GM12865 (cell line): ENCODE measurements around the gene EGFL8.

ENCODE experiments used
- DNase-seq: peaks from one replicate; pipeline ENCODE4 v3.0.0; 2010; ENCODE audit warnings: low read depth
- H3K4me3 ChIP-seq: 2 replicates; pipeline ENCODE4 v1.5.1; 2011; ENCODE audit warnings: mild to moderate bottlenecking, low read depth, low read length, control low read depth
- CTCF ChIP-seq: IDR thresholded peaks from 2 replicates; pipeline ENCODE4 v1.5.1; 2011; ENCODE audit warnings: low read length, control low read depth, low read depth, inconsistent platforms; ENCODE audit not compliant: insufficient read depth; ENCODE audit errors: missing control alignments

EGFL8 gene

GRCh38 chr6:32149932-32150870 lies 14.2 kb upstream of the EGFL8 start:
- no peak for DNase-seq
- no peak overlapping the region for H3K4me3 ChIP-seq
- TF ChIP-seq CTCF: no peak

GRCh38 chr6:32151181-32151862 lies 13.1 kb upstream of the EGFL8 start:
- DNase-seq: no peak
- TF ChIP-seq CTCF: no peak
- H3K4me3 ChIP-seq: no peak overlapping the region

GRCh38 chr6:32151863-32152768 lies 12.3 kb upstream of the EGFL8 start, which contains the start of gene PRRT1:
PRRT1 (minus strand) TSS chr6:32151939; CDS start chr6:32151827, 112 bp downstream.
- no peak for TF ChIP-seq CTCF
- no peak within 1 kb of the TSS for H3K4me3 ChIP-seq
- no peak for DNase-seq

GRCh38 chr6:32152769-32153563 lies 11.4 kb upstream of the EGFL8 start:
- no peak for DNase-seq
- no peak overlapping the region for H3K4me3 ChIP-seq
- TF ChIP-seq CTCF: no peak

- peak within 1 kb of the TSS; percentile 83 for H3K4me3 ChIP-seq
- peak; percentile 84 for DNase-seq
- TF ChIP-seq CTCF: no peak
Observed at GRCh38 chr6:32153564-32154513, 10.6 kb upstream of the EGFL8 start, which contains the start of gene PPT2. PPT2 (plus strand) TSS chr6:32154141; CDS start chr6:32154595, 454 bp downstream.
